ENCODE results near the gene TRPM4. TPM values are rescaled to one million over a fixed set of nuclear protein-coding genes. Genes with fewer than 3 reads are reported as not detected.

TRPM4 gene
- total and polyA plus RNA-seq, 2 of the 13 experiments (the other 11 are each of a cell fraction or from before 2014, with no cell fraction given) = 1.9 to 4.3 TPM

GRCh38 chr19:49155005-49155819 is 2.4 kb upstream of the TRPM4 start, which contains the start of gene HRC (continued):
- peak; percentile 50; the same call in 1 of the 2 replicates for TF ChIP-seq ZNF646 (CRISPR knock-in tag; IDR thresholded peaks at IDR 0.05)
- peak; percentile 81 for TF ChIP-seq GABPB1 (CRISPR knock-in tag; IDR thresholded peaks at IDR 0.05)
- peak; percentile 36 for TF ChIP-seq ZNF574 (CRISPR knock-in tag; IDR thresholded peaks at IDR 0.05)
- TF ChIP-seq RARA (CRISPR knock-in tag; IDR thresholded peaks at IDR 0.05) = peak; percentile 62
- peak; percentile 47; the same call in 1 of the 3 replicates for TF ChIP-seq MXI1 (IDR thresholded peaks at IDR 0.05; ENCODE audit: borderline replicate concordance, low read depth, low read length)
- peak; percentile 80 for TF ChIP-seq SAP130 (CRISPR knock-in tag; IDR thresholded peaks at IDR 0.05; ENCODE audit: low read depth)
- TF ChIP-seq ARID4A (CRISPR knock-in tag; IDR thresholded peaks at IDR 0.05; ENCODE audit: borderline replicate concordance) = peak; percentile 43; the same call in 1 of the 2 replicates
- no peak for TF ChIP-seq E2F5 (CRISPR knock-in tag; conservative IDR thresholded peaks at IDR 0.05)
- TF ChIP-seq ELF3 (CRISPR knock-in tag; IDR thresholded peaks at IDR 0.05) = 0 out of 2 replicates have a peak, but pooled peaks have one; percentile 26
- peak; percentile 33; the same call in 1 of the 2 replicates for TF ChIP-seq TBX2 (CRISPR knock-in tag; IDR thresholded peaks at IDR 0.05; ENCODE audit: borderline replicate concordance)
- TF ChIP-seq DRAP1 (CRISPR knock-in tag; IDR thresholded peaks at IDR 0.05) = no peak
- peak; percentile 54; the same call in 1 of the 2 replicates for TF ChIP-seq ETV5 (CRISPR knock-in tag; IDR thresholded peaks at IDR 0.05; ENCODE audit: borderline replicate concordance)
- TF ChIP-seq HIVEP1 (CRISPR knock-in tag; IDR thresholded peaks at IDR 0.05) = no peak

Measured in HepG2 (cell line).